Measurements from ENCODE around the gene DDX21. TPM values are rescaled to one million over a fixed set of nuclear protein-coding genes. Genes with fewer than 3 reads are reported as not detected.

Gene DDX21
- total and polyA plus RNA-seq, 9 donors, result 16.0 to 77.0 (median 38.7) TPM

DNA sequence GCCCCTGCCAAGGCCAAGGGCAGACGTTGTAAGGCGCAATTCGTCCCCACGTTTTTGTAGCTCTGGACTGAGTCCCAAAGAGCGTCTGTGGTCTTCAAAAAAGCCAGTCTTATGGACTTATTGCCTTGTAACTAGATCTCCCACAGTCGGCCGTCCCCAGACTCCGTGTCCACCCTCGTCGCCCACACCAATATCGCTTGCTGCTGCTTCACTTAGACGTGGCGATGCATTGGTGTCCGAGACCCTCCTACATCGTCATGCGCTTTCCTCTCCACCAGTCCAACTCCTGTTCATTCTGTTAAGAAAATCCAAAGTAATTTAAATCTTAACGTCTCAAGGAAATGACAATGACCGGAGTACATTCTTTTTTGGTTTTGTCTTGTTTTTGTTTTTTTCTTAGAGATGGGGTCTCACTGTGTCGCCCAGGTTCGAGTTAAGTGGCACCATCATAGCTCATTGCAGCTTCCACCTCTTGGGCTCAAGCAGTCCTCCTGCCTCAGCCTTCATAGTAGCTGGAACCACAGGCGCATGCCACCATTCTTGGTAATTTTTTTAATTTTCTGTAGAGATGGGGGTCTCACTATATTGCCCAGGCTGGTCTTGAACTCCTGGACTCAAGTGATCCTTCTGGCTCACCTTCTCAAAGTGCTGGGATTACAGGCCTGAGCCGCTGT is 33.5 kb downstream of the DDX21 start:
- no peaks in the 10 kb centered on the region for H3K27me3 ChIP-seq
- peaks cover 12% of the 10 kb centered on the region for H3K4me1 ChIP-seq (ENCODE audit: insufficient read depth)
- H3K36me3 ChIP-seq, result no peaks in the 10 kb centered on the region
- no peak for DNase-seq
- WGBS, 3 donors, result 12 to 13% (median 13%) methylated on average over 22 of the region's 22 CpGs
- peak overlapping the region; percentile 75 to 77 for H3K27ac ChIP-seq
- intact Hi-C loops (cut with DNase I), result no loop called here
- peak overlapping the region; percentile 69 for H3K4me3 ChIP-seq
- H3K9me3 ChIP-seq, result no peaks in the 10 kb centered on the region
- no peak for TF ChIP-seq POLR2A (IDR thresholded peaks at IDR 0.05)
- TF ChIP-seq, protein P1, sequence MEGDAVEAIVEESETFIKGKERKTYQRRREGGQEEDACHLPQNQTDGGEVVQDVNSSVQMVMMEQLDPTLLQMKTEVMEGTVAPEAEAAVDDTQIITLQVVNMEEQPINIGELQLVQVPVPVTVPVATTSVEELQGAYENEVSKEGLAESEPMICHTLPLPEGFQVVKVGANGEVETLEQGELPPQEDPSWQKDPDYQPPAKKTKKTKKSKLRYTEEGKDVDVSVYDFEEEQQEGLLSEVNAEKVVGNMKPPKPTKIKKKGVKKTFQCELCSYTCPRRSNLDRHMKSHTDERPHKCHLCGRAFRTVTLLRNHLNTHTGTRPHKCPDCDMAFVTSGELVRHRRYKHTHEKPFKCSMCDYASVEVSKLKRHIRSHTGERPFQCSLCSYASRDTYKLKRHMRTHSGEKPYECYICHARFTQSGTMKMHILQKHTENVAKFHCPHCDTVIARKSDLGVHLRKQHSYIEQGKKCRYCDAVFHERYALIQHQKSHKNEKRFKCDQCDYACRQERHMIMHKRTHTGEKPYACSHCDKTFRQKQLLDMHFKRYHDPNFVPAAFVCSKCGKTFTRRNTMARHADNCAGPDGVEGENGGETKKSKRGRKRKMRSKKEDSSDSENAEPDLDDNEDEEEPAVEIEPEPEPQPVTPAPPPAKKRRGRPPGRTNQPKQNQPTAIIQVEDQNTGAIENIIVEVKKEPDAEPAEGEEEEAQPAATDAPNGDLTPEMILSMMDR (IDR thresholded peaks at IDR 0.05), result no peak
- no peak for TF ChIP-seq EP300 (IDR thresholded peaks at IDR 0.05)

DNA sequence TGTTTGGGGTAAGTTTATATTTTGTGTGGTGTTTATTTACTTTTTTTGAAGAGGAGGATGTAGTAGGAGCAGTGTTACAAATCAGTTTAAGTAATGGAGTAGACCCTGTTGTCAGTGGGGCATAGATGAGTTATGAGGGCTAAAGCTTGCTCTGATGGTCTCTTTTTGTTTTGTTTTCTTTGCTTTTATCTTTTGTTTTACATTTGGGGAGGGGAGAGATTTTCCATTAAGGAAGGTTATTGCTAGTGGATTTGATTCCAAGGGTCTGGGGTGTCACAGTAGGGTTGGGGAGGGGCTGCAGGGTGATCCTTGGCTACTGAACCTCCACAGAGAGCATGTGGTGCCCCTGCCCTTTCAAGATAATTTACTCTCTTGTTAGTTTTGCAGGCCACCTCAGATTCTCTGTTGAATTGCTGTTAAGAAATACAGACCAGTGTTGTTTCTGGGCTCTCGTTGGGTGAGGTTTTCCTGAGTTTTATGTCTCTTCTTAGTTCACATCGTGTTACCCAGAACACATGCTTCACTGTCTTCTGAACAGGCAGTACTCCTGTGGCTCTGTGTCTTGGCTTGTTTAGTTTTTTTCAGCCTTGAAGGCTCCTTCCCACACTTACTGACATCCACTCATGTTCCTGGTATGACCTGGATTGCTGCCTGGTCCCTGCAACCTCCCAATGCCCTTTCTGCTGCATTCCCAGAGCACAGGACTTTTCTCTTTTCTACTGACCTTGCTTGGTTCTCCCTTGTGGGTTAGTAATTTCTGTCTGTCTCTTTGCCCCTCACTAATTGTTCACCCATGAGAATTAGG is 36.9 kb downstream of the DDX21 start:
- Histone ChIP-seq H3K27me3 (no peaks in the 10 kb centered on the region), H3K27ac (peak overlapping the region in 1 of 2 donors; percentile 40), H3K4me3 (no peak overlapping the region), H3K4me1 (ENCODE audit: insufficient read depth) (peaks cover 13% of the 10 kb centered on the region), H3K9me3 (no peaks in the 10 kb centered on the region), H3K36me3 (no peaks in the 10 kb centered on the region)
- 2 to 14% (median 2%) methylated on average over 2 of the region's 2 CpGs for WGBS, 3 donors
- TF ChIP-seq, protein P1 (IDR thresholded peaks at IDR 0.05), result no peak
- TF ChIP-seq POLR2A (IDR thresholded peaks at IDR 0.05) (no peak), EP300 (IDR thresholded peaks at IDR 0.05) (no peak)
- intact Hi-C loops (cut with DNase I), result no loop called here
- peak; percentile 62 to 81 (median 68) for DNase-seq

DNA sequence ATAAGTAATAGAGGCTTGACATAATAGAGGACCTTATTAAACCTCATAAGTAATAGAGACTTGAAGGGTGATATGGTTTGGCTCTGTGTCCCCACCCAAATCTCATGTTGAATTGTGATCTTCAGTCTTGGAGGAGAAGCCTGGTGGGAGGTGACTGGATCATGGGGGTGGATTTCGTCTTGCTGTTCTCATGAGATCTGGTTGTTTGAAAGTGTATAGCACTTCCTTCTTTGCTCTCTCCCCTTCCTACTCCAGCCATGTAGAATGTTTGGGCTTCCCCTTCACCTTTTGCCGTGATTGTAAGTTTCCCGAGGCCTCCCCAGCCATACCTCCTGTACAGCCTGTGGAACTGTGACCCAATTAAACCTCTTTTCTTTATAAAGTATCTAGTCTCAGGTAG is 41.2 kb downstream of the DDX21 start:
- Histone ChIP-seq H3K4me3 (no peak overlapping the region), H3K4me1 (ENCODE audit: insufficient read depth) (peaks cover 3% of the 10 kb centered on the region), H3K9me3 (no peaks in the 10 kb centered on the region), H3K27ac (no peak overlapping the region), H3K27me3 (no peaks in the 10 kb centered on the region), H3K36me3 (no peaks in the 10 kb centered on the region)
- DNase-seq, result no peak
- intact Hi-C loops (cut with DNase I), result no loop called here
- WGBS, 3 donors, result 83 to 93% (median 92%) methylated on average over 3 of the region's 3 CpGs
- TF ChIP-seq EP300 (IDR thresholded peaks at IDR 0.05), result no peak
- TF ChIP-seq, protein P1 (IDR thresholded peaks at IDR 0.05), result no peak
- no peak for TF ChIP-seq POLR2A (IDR thresholded peaks at IDR 0.05)

DNA sequence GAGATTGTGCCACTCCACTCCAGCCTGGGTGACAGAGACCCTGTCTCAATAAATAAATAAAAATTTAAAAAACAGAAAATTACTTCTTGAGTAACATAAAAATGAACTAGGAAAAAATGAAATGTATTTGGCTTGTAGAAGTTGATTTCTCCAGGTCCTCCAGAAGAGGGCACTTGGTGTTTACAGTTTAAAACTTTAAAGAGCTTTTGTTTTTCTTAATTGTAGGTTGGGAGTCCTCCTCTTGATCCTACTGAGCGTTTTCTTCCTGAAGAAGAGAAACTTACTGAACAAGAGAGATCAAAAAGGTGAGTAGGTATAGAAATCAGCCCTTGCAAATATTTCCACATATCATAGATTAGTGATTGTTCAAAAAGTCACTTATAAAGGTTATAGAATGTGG is 48.9 kb downstream of the DDX21 start:
- Histone ChIP-seq H3K9me3 (no peaks in the 10 kb centered on the region), H3K36me3 (no peaks in the 10 kb centered on the region), H3K27ac (no peak overlapping the region), H3K4me1 (ENCODE audit: insufficient read depth) (no peaks in the 10 kb centered on the region), H3K4me3 (no peak overlapping the region), H3K27me3 (no peaks in the 10 kb centered on the region)
- TF ChIP-seq, protein P1 (IDR thresholded peaks at IDR 0.05), result peak in 1 of 3 donors; percentile 46
- TF ChIP-seq EP300 (IDR thresholded peaks at IDR 0.05) (no peak), POLR2A (IDR thresholded peaks at IDR 0.05) (no peak)
- 2 to 5% (median 2%) methylated on average over 1 of the region's 1 CpG for WGBS, 3 donors
- DNase-seq, result no peak
- intact Hi-C loops (cut with DNase I), result loop anchor here in 2 of 4 donors (10.0 kb wide), 2 partner anchors 80 to 90 kb away; partner anchors contain the start of gene SRGN (in 1 of the 2)

Data from ovary (tissue), 9 donors.